CD4-positive, alpha-beta T cell (primary cell): Measurements from ENCODE around the gene RNF167. TPM values are rescaled to one million over a fixed set of nuclear protein-coding genes. Genes with fewer than 3 reads are reported as not detected.
A peak's percentile ranks its signal among the peaks of the same experiment; 100 is the strongest.

Experiments
- ATAC-seq: fragments of 200-7000 bp; cut with Tn5 transposase; one replicate; pipeline ENCODE4 v1.10.0; 2022; ENCODE audit warnings: mild to moderate bottlenecking; ENCODE audit not compliant: poor library complexity
- CTCF ChIA-PET: fragments of 350-600 bp; sonication (Branson Sonifier 250); formaldehyde crosslinking; loops from one replicate; lab custom pipeline; 2021; ENCODE audit warnings: antibody characterized with exemption, inconsistent platforms; lab: Charles Lee
- POLR2A ChIA-PET: fragments of 350-600 bp; sonication (Branson Sonifier 250); formaldehyde crosslinking; loops from one replicate; lab custom pipeline; 2021; ENCODE audit warnings: antibody characterized with exemption, inconsistent platforms; lab: Charles Lee
- DNase-seq, 14 experiments: peaks; one replicate each; pipeline ENCODE4 v3.0.0-alpha.2; 2013 to 2020; ENCODE audit warnings: mixed read lengths in 2 of 14
- H3K27ac ChIP-seq, 2 donors: one replicate each; pipeline versions ENCODE4 v1.5.1 to v1.7.0; 2013; ENCODE audit warnings: low read length in 2 of 2, low read depth in 1 of 2, mild to moderate bottlenecking in 1 of 2
- H3K27me3 ChIP-seq, 2 experiments: 1 replicate in 1 of 2; 2 replicates in 1 of 2; pipeline versions ENCODE4 v1.6.1 to v1.7.0; 2013; ENCODE audit warnings: low read length in 2 of 2, control low read depth in 1 of 2, mild to moderate bottlenecking in 1 of 2, moderate library complexity in 1 of 2; ENCODE audit not compliant: insufficient read depth in 2 of 2, control insufficient read depth in 1 of 2
- H3K36me3 ChIP-seq: one replicate; pipeline ENCODE4 v1.6.1; 2013; ENCODE audit warnings: low read length, control low read depth; ENCODE audit not compliant: insufficient read depth
- H3K4me1 ChIP-seq: one replicate; pipeline ENCODE4 v1.6.1; 2013; ENCODE audit warnings: low read length, control low read depth; ENCODE audit not compliant: insufficient read depth
- H3K4me3 ChIP-seq: one replicate; pipeline ENCODE4 v1.5.1; 2013; ENCODE audit warnings: mild to moderate bottlenecking, low read length, moderate library complexity
- H3K9me3 ChIP-seq, 2 experiments: 1 replicate in 1 of 2; 2 replicates in 1 of 2; pipeline versions ENCODE4 v1.6.1 to v1.7.0; 2013; ENCODE audit warnings: low read length in 2 of 2, mild to moderate bottlenecking in 2 of 2, control low read depth in 1 of 2, moderate library complexity in 1 of 2; ENCODE audit not compliant: control insufficient read depth in 1 of 2, insufficient read depth in 1 of 2
- H3K27ac Mint-ChIP-seq: one replicate; pipeline ENCODE4 v1.8.0; 2020; ENCODE audit warnings: mixed read lengths
- H3K27me3 Mint-ChIP-seq: one replicate; pipeline ENCODE4 v1.8.0; 2021; ENCODE audit warnings: mixed read lengths
- H3K36me3 Mint-ChIP-seq: one replicate; pipeline ENCODE4 v1.8.0; 2021; ENCODE audit warnings: low read depth, mixed read lengths
- H3K4me1 Mint-ChIP-seq: one replicate; pipeline ENCODE4 v1.8.0; 2021; ENCODE audit warnings: low read depth, mixed read lengths
- H3K4me3 Mint-ChIP-seq: one replicate; pipeline ENCODE4 v1.8.0; 2020; ENCODE audit warnings: mild to moderate bottlenecking, mixed read lengths
- H3K9me3 Mint-ChIP-seq: one replicate; pipeline ENCODE4 v1.8.0; 2020; ENCODE audit warnings: mixed read lengths
- CTCF ChIP-seq: fragments of 200-600 bp; IDR thresholded peaks from one replicate; pipeline ENCODE4 v1.8.0; 2022; ENCODE audit warnings: antibody characterized with exemption, mild to moderate bottlenecking
- intact Hi-C, 2 experiments: fragments of 100-400 bp; cut with DNase I in 1 of 2; cut with micrococcal nuclease in 1 of 2; formaldehyde crosslinking; loops; one replicate each; pipeline versions ENCODE4 v1.15.1 to v1.9.0; 2023 to 2025; cut with DNase I, micrococcal nuclease
- total RNA-seq, 174 experiments: library from RNA in 2 of 174; stranded (reverse) in 2 of 174; gene quantifications; one replicate each; pipeline ENCODE4 v1.2.3 and lab custom pipeline; 2021 to 2026

The RNF167 gene
- total RNA-seq, 2 experiments from 2014 or later, result 59.3 to 62.8 TPM

GRCh38 chr17:4897198-4897687 is 42.8 kb upstream of the RNF167 start:
- no peak overlapping the region for H3K27ac Mint-ChIP-seq

GRCh38 chr17:4897785-4898184 is 42.3 kb upstream of the RNF167 start:
- intact Hi-C loops, result no loop called here
- peaks cover 27% of the 10 kb centered on the region for H3K4me1 Mint-ChIP-seq
- DNase-seq (peak in 1 of 14 experiments; percentile 33), ATAC-seq (no peak)
- Histone ChIP-seq H3K4me1 (peaks cover 41% of the 10 kb centered on the region), H3K4me3 (no peak overlapping the region), H3K36me3 (peaks cover 39% of the 10 kb centered on the region), H3K27me3 (no peaks in the 10 kb centered on the region), H3K27ac (no peak overlapping the region), H3K9me3 (peaks cover 0 to 18% of the 10 kb centered on the region in 2 experiments)
- H3K27me3 Mint-ChIP-seq, result peaks cover 10% of the 10 kb centered on the region
- H3K4me3 Mint-ChIP-seq, result peak overlapping the region; percentile 78
- H3K9me3 Mint-ChIP-seq, result no peaks in the 10 kb centered on the region
- peaks cover 53% of the 10 kb centered on the region for H3K36me3 Mint-ChIP-seq
- CTCF ChIA-PET, result no interaction called here
- TF ChIP-seq CTCF, result no peak
- H3K27ac Mint-ChIP-seq, result no peak overlapping the region
- POLR2A ChIA-PET, result no interaction called here

More at GRCh38 chr17:4897198-4897687, 42.8 kb upstream of the RNF167 start:
- DNase-seq, result peak in 1 of 14 experiments; percentile 39
- ChIA-PET POLR2A (no interaction called here), CTCF (no interaction called here)
- Histone ChIP-seq H3K9me3 (peaks cover 0 to 18% of the 10 kb centered on the region in 2 experiments), H3K27me3 (no peaks in the 10 kb centered on the region), H3K4me3 (no peak overlapping the region), H3K27ac (no peak overlapping the region), H3K36me3 (peaks cover 44% of the 10 kb centered on the region), H3K4me1 (peaks cover 36% of the 10 kb centered on the region)
- peaks cover 10% of the 10 kb centered on the region for H3K27me3 Mint-ChIP-seq
- no peak for ATAC-seq
- peaks cover 22% of the 10 kb centered on the region for H3K4me1 Mint-ChIP-seq
- intact Hi-C loops, result no loop called here
- no peaks in the 10 kb centered on the region for H3K9me3 Mint-ChIP-seq
- peaks cover 58% of the 10 kb centered on the region for H3K36me3 Mint-ChIP-seq
- no peak for TF ChIP-seq CTCF
- no peak overlapping the region for H3K4me3 Mint-ChIP-seq

GRCh38 chr17:4898351-4898750 is 41.7 kb upstream of the RNF167 start:
- Mint-ChIP-seq H3K9me3 (no peaks in the 10 kb centered on the region), H3K27ac (peak overlapping the region; percentile 70), H3K27me3 (peaks cover 10% of the 10 kb centered on the region), H3K4me1 (peaks cover 33% of the 10 kb centered on the region), H3K4me3 (peak overlapping the region; percentile 78), H3K36me3 (peaks cover 47% of the 10 kb centered on the region)
- no peak for TF ChIP-seq CTCF
- Histone ChIP-seq H3K4me1 (peaks cover 47% of the 10 kb centered on the region), H3K36me3 (peaks cover 33% of the 10 kb centered on the region), H3K4me3 (no peak overlapping the region), H3K27me3 (no peaks in the 10 kb centered on the region), H3K9me3 (peaks cover 0 to 18% of the 10 kb centered on the region in 2 experiments), H3K27ac (no peak overlapping the region)
- no peak for ATAC-seq
- DNase-seq, result peak in 1 of 14 experiments; percentile 36
- ChIA-PET POLR2A (interaction anchor here (1.0 to 5.9 kb wide), 7 partner anchors 42 to 195 kb away, joined by 3 to 54 read pairs (median 9); partner anchors contain the start of genes ARRB2, PELP1, PSMB6 and RNF167), CTCF (interaction anchor here (1.4 to 2.1 kb wide), 3 partner anchors 10 to 188 kb away, joined by 6 to 11 read pairs (median 9); partner anchors contain the start of gene ARRB2)
- intact Hi-C loops, result no loop called here
